Measurements from ENCODE around the gene SLC38A10.

Gene SLC38A10

GRCh38 chr17:81276781-81277180 lies 18.3 kb downstream of the SLC38A10 start:
- DNase-seq = no peak

DNA sequence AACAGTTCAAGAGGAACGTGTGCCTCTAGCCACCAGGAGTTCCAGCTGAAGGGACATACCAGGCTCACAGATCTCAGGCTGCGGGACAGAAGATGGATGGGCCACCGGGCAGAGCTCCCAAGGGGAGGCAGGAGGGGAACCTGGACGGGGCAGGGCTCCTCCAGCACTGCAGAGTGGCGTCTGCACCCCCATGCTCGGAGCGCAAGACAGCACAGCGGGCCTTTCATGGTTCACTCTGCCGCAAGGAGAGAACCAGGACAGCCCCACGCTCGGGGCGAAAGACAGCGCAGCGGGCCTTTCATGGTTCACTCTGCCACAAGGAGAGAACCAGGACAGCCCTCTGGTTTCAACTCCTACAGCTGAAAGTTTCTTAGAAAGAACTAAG lies 20.6 kb downstream of the SLC38A10 start:
- DNase-seq = no peak

GRCh38 chr17:81273698-81274470 lies 21.2 kb downstream of the SLC38A10 start:
- no peak for DNase-seq

DNA sequence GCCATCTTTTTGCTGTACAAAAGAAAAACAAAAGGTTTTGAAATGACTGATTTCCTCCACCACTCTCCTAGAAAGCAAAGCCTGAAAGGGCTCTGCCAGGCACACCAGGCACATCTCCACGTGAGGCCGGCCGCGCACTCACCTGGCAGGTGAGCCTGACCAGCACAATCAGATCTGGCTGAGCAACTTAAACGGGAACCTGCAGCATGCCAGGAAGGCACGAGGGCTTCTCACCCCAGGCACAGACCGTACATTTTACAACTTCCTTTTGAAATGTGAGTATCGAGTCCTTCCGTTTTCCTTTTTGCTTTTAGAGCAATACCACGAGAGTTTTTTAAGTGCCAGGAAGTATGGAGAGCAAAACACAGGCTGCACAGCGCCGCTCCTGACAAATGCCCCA lies 22.5 kb downstream of the SLC38A10 start:
- no peak for DNase-seq

DNA sequence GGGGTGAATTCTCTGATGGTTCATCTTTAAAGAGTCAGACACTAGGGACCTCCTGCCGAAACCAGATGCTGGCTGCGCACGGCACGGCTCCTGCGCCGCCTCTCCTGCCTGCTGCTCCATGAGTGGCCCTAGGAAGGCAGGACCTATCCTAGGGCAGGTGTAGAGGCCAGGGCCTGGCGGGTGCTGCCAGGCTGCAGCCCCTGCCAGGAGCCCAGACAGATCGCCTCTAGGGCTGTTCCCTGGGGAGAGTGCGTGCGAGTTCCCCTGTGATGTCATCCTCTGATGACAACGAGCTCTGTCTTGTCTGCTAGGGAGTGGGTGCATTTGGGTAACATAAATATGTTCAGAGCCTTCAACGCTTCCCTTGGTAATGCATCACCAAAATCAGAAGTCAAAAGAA lies 23.9 kb downstream of the SLC38A10 start:
- no peak for DNase-seq

- peak in 1 of 2 donors; percentile 53 for DNase-seq
These were observed 24.8 kb downstream of the SLC38A10 start for GRCh38 chr17:81270279-81270678.

- peak in 1 of 2 donors; percentile 6 for DNase-seq
These were observed 27.6 kb downstream of the SLC38A10 start for GRCh38 chr17:81267390-81268067.

- no peak for DNase-seq
These were observed 29.5 kb downstream of the SLC38A10 start for GRCh38 chr17:81265576-81265975.

DNA sequence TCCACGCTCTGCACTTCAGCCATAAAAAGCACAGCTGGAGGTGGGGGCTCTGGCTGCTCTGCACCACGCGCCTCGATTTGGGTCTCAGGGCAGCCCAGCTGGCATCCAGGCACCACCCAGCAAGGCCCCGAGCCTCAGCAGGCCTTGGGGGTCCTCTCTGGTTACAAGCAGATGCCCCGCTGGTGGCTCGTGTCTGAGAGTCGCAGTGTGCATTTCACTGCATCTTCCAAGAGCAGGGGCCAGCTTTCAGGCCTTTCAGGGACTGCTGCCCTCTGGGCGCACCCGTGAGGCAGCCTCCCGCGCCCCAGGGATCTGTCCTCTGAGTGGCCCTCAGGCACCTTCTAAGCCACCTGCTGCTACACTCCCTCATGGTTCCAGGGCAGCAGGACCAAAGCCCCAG lies 30.5 kb downstream of the SLC38A10 start:
- DNase-seq = no peak

GRCh38 chr17:81263371-81264181 lies 31.5 kb downstream of the SLC38A10 start:
- DNase-seq = no peak

- DNase-seq = no peak
These were observed 33.3 kb downstream of the SLC38A10 start for GRCh38 chr17:81261582-81262336.

- DNase-seq = no peak
These were observed 34.0 kb downstream of the SLC38A10 start for GRCh38 chr17:81261096-81261495.

GRCh38 chr17:81260641-81261040 lies 34.5 kb downstream of the SLC38A10 start:
- DNase-seq = no peak

DNA sequence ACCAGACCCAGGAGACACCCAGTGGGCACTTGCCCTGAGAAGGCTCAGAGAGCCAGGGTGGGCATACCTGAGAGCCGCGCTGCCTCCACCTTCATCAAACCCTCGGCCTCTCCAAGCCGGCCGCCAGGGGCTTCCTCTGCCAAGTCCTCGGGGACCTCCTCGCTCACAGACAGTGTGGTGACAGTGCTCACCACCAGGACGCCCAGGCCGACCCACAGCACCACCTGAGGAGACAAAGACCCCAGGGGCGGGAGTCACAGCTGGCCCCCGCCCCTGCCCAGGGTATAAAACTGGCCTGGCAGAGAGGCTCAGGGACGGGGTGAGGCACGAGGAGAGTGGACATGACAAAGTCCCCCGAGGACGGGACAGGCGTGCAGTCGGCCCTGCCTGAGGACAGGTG lies 34.9 kb downstream of the SLC38A10 start:
- DNase-seq = no peak

GRCh38 chr17:81259058-81259605 lies 36.0 kb downstream of the SLC38A10 start:
- no peak for DNase-seq

DNA sequence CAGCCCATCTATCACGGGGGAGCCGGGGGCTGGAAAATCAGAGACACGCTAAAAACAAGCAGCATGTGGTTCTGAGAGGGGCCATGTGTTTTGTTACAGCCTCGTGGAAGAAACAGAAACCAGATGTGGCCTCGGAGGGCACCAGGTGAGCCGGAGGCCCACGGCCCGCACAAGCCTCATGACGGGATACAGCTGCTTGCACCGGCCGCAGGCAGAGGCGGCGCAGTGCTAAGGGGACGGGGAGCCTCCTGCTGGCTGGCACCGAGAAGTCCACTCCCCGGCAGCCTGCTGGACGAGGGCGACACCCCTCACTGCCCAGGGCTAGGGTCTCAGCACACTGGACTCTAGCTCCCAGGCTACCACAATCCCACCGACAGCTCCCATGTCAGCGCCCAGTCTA lies 36.8 kb downstream of the SLC38A10 start:
- no peak for DNase-seq

DNA sequence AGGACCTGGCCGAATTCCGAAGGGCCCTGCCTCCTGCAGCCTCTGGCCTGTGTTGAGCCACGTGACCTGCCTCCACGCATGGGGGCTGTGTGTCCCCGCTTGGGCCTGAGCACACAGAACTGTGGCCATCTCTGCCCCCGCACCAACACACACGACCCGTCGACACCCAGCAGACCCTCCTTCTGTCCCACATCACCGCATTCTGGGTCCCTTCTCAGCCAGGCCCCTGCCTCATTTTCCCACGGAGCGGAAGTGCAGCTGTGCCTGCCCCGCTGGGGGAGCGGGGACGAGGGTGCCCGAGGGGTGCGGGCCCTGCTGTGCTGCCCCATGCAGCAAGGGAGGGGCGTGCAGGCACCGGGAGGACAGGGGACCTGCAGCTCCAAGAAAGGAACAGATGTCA lies 37.6 kb downstream of the SLC38A10 start:
- DNase-seq = no peak

GRCh38 chr17:81256616-81257015 lies 38.5 kb downstream of the SLC38A10 start:
- peak; percentile 46 to 65 for DNase-seq

DNA sequence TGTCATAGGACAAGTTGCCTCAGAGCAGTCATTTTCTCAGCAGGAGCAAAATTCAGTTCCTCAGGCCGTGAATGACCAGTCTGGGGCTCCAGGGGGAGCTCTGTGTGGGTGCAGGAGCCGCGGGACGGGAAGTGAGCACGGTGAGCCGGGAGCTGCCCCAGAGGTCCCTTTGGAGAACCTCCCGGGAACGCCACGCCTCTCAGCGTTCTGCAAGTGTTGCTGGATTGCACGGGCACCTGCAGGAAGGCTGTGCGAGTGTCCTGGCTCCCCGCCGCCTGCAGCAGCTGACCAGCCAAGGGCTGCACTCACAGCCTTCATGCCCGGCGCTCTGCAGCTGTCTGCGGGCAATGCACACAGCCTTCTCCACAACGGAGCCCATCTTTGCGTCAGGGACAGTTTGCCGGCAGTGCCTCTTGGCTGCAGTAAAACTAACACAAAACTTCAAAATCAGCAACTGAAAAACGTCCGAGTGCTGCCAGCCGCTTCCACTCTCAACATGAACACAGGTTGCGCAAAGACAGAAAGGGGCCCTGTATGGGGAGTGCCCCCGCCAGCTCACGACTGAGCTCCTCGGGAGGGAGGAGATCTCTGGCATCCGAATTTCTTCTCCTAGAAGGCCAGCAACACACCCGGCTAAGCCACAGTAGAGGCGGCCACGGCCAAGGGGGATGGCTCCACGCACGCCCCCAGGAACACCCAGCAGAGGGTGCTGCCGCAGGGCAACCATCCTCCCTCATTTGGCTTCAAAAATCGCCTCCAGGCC lies 40.0 kb downstream of the SLC38A10 start:
- DNase-seq = peak; percentile 84 to 88

- peak in 1 of 2 donors; percentile 65 for DNase-seq
These were observed 41.6 kb downstream of the SLC38A10 start for GRCh38 chr17:81253358-81254131.

DNA sequence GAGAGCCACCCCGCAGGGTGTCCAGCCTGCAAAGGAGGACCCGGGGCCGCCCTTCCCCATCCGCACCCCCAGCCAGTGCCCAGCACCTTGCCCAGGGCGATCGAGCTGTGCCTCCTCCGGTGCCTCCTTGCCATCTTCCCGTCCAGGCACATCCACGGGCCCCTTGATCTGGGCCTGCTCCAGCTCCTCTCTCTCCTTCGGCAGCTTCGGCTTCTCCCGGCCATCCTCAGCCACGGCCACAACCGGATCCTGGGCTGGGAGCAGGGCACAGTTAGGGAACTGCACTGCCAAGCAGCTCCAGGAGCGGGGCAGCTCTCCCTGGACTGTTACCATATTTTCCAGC lies 42.1 kb downstream of the SLC38A10 start:
- no peak for DNase-seq

Measured in inflammatory macrophage treated with lipopolysaccharide for 1 hour (primary cell).